Kidney epithelial cell (primary cell): ENCODE results near the gene NDUFB2. TPM values are rescaled to one million over a fixed set of nuclear protein-coding genes. Genes with fewer than 3 reads are reported as not detected.
"Not testable (repeated sequence)": the region's sequence is repeated elsewhere in the genome, so short reads cannot be mapped to it uniquely, and the experiment has no call there.

Source experiments
- DNase-seq: peaks from one replicate; pipeline ENCODE4 v3.0.0-alpha.2; 2010; ENCODE audit warnings: low read depth
- H3K27me3 ChIP-seq: 2 replicates; pipeline ENCODE4 v1.6.0; 2011; ENCODE audit warnings: low read length; ENCODE audit not compliant: control insufficient read depth, insufficient read depth
- H3K36me3 ChIP-seq: 2 replicates; pipeline ENCODE4 v1.5.1; 2011; ENCODE audit warnings: low read length; ENCODE audit not compliant: control insufficient read depth, insufficient read depth
- H3K4me3 ChIP-seq: 2 replicates; pipeline ENCODE4 v1.5.1; 2011; ENCODE audit warnings: low read depth, mild to moderate bottlenecking, control low read depth, low read length
- CTCF ChIP-seq: IDR thresholded peaks from 2 replicates; pipeline ENCODE4 v1.5.1; 2011; ENCODE audit warnings: mild to moderate bottlenecking, moderate library complexity, low read length, control low read depth, inconsistent platforms; ENCODE audit not compliant: insufficient read depth, poor library complexity, severe bottlenecking
- total RNA-seq: library from RNA; depleted of rRNA; stranded (reverse); fragments of >200 nt; gene quantifications from 2 replicates; pipeline ENCODE4 v1.2.3, GENCODE V29; 2015

The NDUFB2 gene
- total RNA-seq, 1 donor from 2014 or later: 221 TPM

- Histone ChIP-seq H3K36me3 (peaks cover 1% of the 10 kb centered on the region), H3K4me3 (no peak overlapping the region), H3K27me3 (no peaks in the 10 kb centered on the region)
- no peak for DNase-seq
- TF ChIP-seq CTCF: no peak
These were observed 5.0 kb upstream of the NDUFB2 start for GRCh38 chr7:140691376-140692045.

DNA sequence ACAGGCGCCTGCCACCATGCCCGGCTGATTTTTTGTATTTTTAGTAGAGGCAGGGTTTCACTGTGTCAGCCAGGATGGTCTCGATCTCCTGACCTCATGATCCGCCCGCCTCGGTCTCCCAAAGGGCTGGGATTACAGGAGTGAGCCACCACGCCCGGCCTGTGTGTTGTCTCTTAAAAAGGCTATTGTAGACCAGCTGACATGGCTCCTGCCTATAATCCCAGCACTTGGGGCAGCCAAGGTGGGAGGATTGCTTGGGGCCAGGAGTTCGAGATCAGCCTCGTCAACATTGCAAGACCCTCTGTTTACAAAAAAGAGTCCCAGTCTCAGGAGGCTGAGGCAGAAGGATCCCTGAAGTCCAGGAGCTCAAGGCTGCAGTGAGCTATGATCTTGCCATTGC, 2.7 kb upstream of the NDUFB2 start:
- H3K27me3 ChIP-seq, H3K36me3 ChIP-seq, H3K4me3 ChIP-seq, DNase-seq: not testable (repeated sequence)

GRCh38 chr7:140694592-140694991, 1.9 kb upstream of the NDUFB2 start:
- H3K4me3 ChIP-seq: no peak overlapping the region
- no peak for TF ChIP-seq CTCF
- no peak for DNase-seq

DNA sequence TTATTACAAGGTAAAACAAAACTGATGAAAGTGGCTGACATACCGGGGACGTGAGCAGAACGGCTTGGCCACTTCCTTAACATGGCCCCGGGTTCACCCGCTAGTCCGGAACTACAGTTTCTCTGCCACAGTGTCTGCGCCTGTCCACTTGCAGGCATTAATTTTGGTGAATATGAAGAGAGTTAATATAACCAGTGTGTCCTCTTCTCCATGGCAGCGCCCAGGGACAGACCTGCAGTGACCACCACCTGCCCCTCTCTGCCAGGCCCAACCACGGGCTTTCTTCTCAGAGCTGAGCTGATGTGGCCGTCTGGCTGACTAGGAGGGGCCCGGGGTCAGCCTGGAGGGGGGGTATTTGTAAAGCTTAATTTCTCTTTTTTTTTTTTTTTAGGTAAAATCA, 1.1 kb upstream of the NDUFB2 start:
- TF ChIP-seq CTCF: no peak
- H3K36me3 ChIP-seq: no peaks in the 10 kb centered on the region
- no peak for DNase-seq
- H3K27me3 ChIP-seq: no peaks in the 10 kb centered on the region
- H3K4me3 ChIP-seq: no peak overlapping the region

More at GRCh38 chr7:140694592-140694991, 1.9 kb upstream of the NDUFB2 start:
- Histone ChIP-seq H3K27me3 (no peaks in the 10 kb centered on the region), H3K36me3 (no peaks in the 10 kb centered on the region)

DNA sequence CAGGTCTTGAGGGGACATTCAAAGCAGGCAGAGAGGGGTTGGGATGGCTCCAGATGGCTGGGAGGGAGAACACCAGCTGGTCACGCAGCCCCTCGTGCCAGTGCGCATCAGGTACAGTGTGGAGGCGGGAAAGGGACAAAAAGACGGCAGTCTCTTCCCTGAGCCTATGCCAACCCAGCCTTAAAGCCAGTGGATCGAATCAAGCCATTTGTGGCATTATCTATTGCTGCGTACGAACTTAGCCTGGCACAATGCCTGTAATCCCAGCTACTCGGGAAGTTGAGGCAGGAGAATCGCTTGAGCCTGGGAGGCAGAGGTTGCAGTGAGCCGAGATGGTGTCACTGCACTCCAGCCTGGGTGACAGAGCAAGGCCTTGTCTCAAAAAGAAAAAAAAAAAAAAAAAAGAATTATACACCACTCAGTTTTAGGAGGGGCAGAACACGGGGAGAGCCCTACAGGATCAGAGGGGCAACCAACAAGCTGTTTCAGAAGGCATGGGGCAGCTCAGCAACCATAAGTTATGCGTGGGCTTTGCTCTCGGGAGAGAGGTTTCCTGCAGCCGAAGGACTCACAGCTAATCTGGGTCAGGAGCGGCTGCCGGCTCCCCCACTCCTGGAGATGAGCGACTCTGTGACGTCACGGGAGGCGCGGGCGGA, 356 bp upstream of the NDUFB2 start:
- DNase-seq: peak; percentile 63

More for the DNA sequence above, 356 bp upstream of the NDUFB2 start:
- Histone ChIP-seq H3K27me3 (no peaks in the 10 kb centered on the region), H3K36me3 (no peaks in the 10 kb centered on the region), H3K4me3 (peak overlapping the region; percentile 100)
- no peak for TF ChIP-seq CTCF
